ENCODE data around the gene INPP5B. TPM values are rescaled to one million over a fixed set of nuclear protein-coding genes. Genes with fewer than 3 reads are reported as not detected.

INPP5B gene
- 10 to 100 TPM; 14.3 to 24.6 TPM for total RNA-seq

DNA sequence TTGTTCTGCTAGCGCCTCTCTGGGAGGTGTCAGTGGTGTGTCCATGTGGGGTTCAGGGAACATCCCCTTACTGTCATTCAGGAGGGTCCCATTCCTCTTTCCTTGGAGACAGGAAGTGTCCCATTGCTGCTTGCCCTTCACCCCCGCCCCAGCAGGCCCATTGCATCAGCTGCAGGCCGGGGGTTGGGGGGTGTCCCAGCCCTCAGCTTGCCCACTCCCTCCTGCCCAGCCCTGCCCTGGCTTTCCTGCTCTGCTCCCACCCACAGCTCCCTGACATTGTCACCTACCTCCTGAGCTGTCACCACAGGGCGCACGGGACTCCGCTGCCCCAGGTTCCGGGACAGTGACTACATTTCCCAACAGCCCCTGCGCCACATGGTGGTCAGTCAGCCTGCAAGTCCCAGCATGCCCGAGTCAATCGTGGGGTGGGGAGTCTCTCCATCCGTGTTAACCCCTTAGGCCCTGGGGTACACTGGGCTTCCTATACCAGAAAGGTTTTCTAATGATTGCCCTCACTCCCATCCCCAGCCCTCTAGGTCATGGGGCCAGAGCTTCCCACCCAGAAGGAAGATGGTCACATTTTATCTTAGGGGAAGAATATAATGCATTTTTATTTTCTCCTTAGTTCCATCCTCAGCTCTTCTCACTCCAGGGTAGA is at the start of gene INPP5B:
TSS of gene INPP5B (minus strand) at position 351 of the 658 bp plus-strand sequence. CDS start 745 bp downstream, outside the sequence.
- intact Hi-C loops (cut with DNase I): no loop called here
- peaks cover 6% of the 10 kb centered on the region for H3K4me1 ChIP-seq
- H3K27me3 ChIP-seq: no peaks in the 10 kb centered on the region
- TF ChIP-seq, protein P1, sequence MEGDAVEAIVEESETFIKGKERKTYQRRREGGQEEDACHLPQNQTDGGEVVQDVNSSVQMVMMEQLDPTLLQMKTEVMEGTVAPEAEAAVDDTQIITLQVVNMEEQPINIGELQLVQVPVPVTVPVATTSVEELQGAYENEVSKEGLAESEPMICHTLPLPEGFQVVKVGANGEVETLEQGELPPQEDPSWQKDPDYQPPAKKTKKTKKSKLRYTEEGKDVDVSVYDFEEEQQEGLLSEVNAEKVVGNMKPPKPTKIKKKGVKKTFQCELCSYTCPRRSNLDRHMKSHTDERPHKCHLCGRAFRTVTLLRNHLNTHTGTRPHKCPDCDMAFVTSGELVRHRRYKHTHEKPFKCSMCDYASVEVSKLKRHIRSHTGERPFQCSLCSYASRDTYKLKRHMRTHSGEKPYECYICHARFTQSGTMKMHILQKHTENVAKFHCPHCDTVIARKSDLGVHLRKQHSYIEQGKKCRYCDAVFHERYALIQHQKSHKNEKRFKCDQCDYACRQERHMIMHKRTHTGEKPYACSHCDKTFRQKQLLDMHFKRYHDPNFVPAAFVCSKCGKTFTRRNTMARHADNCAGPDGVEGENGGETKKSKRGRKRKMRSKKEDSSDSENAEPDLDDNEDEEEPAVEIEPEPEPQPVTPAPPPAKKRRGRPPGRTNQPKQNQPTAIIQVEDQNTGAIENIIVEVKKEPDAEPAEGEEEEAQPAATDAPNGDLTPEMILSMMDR (IDR thresholded peaks at IDR 0.05): no peak
- peak; percentile 94 for DNase-seq
- H3K9me3 ChIP-seq: no peaks in the 10 kb centered on the region
- peak within 1 kb of the TSS; percentile 95 for H3K9ac ChIP-seq (ENCODE audit: low read depth in 2 of 2, low read length in 2 of 2)
- H3K27ac ChIP-seq: peak within 1 kb of the TSS; percentile 72
- H3K4me3 ChIP-seq: peak within 1 kb of the TSS; percentile 51
- H3K36me3 ChIP-seq: no peaks in the 10 kb centered on the region

DNA sequence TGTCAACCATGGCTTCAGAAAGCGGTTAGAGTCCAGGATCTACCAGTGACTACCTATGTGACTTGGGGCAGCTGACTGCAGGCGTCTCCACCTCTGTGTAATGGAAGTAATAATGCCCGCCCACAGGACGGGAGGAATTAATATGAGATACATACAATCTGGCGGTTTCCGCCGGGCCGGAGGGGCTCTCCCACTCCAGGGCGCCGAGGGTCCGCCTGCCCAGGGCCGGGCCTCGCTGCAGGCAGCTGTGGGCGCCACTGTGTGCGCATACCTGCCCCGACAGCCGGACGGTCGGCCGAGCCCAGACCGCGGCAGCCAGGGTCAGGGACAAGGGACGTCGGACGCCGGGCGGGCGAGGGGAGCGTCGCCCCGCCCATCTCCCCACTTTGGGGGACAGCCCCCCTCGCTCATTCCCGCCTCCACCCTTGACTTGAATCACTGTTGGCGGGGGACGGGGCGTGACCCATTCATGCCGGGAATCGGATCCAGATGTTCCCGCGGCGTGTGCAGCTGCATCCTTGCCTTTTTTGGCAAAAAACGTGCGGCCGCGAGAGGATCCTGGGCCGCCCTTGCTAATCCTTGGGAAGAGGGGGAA is 49.0 kb upstream of the INPP5B start:
- H3K27ac ChIP-seq: peak overlapping the region; percentile 75
- intact Hi-C loops (cut with DNase I): no loop called here
- peak; percentile 62 for DNase-seq
- H3K27me3 ChIP-seq: no peaks in the 10 kb centered on the region
- H3K36me3 ChIP-seq: no peaks in the 10 kb centered on the region
- peak overlapping the region; percentile 44 for H3K4me3 ChIP-seq
- H3K4me1 ChIP-seq: no peaks in the 10 kb centered on the region
- TF ChIP-seq, protein P1 (IDR thresholded peaks at IDR 0.05): no peak
- peak overlapping the region; percentile 66 to 84 for H3K9ac ChIP-seq (ENCODE audit: low read depth in 2 of 2, low read length in 2 of 2)
- H3K9me3 ChIP-seq: no peaks in the 10 kb centered on the region

DNA sequence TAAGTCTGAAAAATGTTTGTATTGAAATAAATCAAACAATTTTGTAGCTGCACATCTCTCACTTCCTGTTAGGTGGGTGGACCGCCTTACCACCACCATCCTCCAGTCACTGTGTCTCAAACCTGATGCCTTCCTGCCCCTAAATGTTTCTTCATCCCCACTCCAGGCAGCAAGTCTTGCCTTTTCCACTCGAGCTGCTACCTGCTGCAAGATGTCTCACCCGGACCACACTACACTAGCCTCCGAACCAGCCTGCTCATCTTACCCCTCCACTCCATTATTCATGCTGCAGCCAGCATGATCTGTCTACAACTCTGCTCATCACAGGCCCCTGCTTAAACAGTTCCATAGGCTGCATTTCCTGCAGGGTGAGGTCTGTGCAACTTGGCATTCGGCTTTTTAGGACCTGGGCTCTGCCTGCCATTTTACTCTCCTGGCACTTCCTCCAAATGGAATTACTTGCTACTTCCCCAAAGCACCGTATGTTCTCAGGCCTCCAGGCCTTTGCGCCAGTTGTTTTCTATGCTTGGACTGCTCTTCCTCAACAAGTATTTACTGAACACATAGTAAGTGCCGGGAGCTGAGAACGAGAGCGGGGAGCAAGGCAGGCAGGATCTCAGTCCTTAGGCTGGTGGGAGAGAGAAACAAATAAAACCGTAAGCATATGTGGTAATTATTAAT is 48.2 kb upstream of the INPP5B start:
- Histone ChIP-seq H3K4me3 (no peak overlapping the region), H3K9me3 (no peaks in the 10 kb centered on the region), H3K9ac (ENCODE audit: low read depth in 2 of 2, low read length in 2 of 2) (peak overlapping the region; percentile 22 to 84), H3K36me3 (no peaks in the 10 kb centered on the region), H3K27me3 (no peaks in the 10 kb centered on the region), H3K27ac (peak overlapping the region; percentile 75), H3K4me1 (no peaks in the 10 kb centered on the region)
- TF ChIP-seq, protein P1 (IDR thresholded peaks at IDR 0.05): no peak
- no peak for DNase-seq
- intact Hi-C loops (cut with DNase I): no loop called here

DNA sequence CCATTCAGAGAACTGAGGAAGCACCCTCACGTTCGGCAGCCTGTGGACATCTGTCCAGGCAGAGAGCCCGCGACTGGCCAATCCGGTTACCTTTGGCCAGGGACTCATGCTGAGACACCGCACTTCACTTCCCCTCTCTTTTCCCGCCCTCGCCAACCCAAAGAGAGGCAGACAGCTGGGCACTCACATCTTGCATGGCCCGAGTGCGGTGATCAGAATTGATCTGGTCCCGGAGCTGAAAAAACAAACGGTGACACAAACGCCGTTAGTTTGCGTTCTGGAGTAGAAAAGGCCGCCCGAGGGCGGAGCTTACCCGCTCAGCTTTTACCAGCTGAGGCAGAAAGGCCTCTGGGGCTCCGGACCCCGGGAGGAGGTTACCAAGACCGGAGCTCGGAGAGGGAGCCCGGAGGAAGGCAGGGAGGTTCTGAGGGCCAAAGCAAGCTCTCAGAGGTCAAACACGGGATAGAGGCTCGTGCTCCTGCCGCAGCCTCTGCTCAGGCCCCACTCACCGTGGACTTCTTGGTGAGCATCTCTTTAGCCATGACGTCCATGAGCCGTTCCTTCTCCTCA is 42.6 kb upstream of the INPP5B start:
- peak; percentile 57 for DNase-seq
- peak overlapping the region; percentile 56 to 89 for H3K9ac ChIP-seq (ENCODE audit: low read depth in 2 of 2, low read length in 2 of 2)

DNA sequence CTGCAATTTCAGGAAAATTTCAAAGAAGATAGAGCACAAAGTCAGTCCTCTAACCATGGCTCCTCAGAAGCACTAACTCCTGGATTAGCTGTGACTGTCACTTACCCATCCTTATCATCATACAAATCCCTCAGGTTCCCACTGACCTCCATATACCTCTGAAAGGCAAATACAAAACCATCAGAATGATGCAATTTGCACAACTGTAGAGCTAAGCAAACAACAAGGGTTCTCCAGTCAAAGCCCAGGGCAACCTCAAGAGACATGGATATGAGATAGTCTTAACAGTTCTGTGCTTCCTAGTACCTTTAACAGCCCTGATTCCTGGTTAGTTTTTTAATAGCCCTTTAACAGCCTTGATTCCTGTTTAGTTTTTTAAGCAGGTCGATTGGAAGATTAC is 40.8 kb upstream of the INPP5B start:
- Histone ChIP-seq H3K4me1 (peaks cover 7% of the 10 kb centered on the region), H3K9ac (ENCODE audit: low read depth in 2 of 2, low read length in 2 of 2) (no peak overlapping the region), H3K36me3 (no peaks in the 10 kb centered on the region), H3K27me3 (no peaks in the 10 kb centered on the region), H3K9me3 (no peaks in the 10 kb centered on the region), H3K4me3 (no peak overlapping the region), H3K27ac (no peak overlapping the region)
- DNase-seq: no peak
- intact Hi-C loops (cut with DNase I): no loop called here
- TF ChIP-seq, protein P1 (IDR thresholded peaks at IDR 0.05): no peak

More for the DNA sequence above, 42.6 kb upstream of the INPP5B start:
- TF ChIP-seq, protein P1 (IDR thresholded peaks at IDR 0.05): no peak
- intact Hi-C loops (cut with DNase I): no loop called here
- H3K9me3 ChIP-seq: no peaks in the 10 kb centered on the region
- H3K27ac ChIP-seq: peak overlapping the region; percentile 22
- H3K27me3 ChIP-seq: no peaks in the 10 kb centered on the region
- H3K36me3 ChIP-seq: no peaks in the 10 kb centered on the region
- peak overlapping the region; percentile 82 for H3K4me3 ChIP-seq
- peaks cover 7% of the 10 kb centered on the region for H3K4me1 ChIP-seq
